Measurements from ENCODE around the gene DNAAF5. TPM values are rescaled to one million over a fixed set of nuclear protein-coding genes. Genes with fewer than 3 reads are reported as not detected.

DNAAF5 gene
- polyA plus RNA-seq, 1 experiment, result 27.0 TPM

DNA sequence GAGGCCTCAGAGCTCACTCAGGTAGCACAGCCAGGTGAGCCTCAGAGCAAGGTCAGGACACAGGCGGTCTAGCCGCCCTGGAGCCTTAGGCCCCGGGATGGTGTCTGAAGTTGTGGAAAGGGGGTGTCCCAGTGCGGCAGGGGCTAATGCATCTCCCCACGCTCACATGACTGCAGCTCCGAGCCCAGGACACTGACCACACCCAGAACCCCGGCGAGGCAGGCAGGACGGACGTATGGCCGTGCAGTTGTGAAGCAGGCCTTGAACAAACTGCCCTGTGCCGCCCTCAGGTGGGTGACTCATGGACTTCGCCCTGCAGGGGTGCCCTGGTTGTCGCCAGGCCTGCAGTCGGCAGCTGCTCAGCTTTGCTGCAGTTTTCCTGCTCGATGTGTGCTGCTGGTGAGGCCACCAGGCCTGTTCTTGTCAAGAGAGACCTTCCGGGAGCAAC lies 5.6 kb downstream of the DNAAF5 start:
- POLR2A ChIA-PET, result no interaction called here
- peaks cover 11% of the 10 kb centered on the region; the same call in 1 of the 2 replicates for H3K36me3 ChIP-seq (ENCODE audit: control insufficient read depth, insufficient read depth, low read length)

DNA sequence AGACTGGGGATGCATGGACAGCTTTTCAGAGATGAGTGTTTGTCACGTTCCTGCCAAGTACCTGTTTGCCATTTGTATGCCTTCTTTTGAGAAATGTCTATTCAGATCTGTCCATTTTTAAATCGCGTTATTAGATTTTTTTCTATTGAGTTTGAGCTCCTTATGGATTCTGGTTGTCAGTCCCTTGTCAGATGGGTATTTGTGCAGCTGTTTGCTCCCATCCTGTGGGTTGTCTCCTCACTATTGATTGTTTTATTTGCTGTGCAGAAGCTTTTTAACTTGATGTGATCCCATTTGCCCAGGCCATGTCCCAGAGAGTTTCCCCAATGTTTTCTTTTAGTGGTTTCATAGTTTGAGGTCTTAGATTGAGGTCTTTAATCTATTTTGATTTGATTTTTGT lies 6.1 kb downstream of the DNAAF5 start:
- no peak for DNase-seq (ENCODE audit: low read depth)
- Histone ChIP-seq H3K4me3 (ENCODE audit: low read depth, low read length) (no peak overlapping the region), H3K36me3 (ENCODE audit: control insufficient read depth, insufficient read depth, low read length) (peaks cover 11% of the 10 kb centered on the region; the same call in 1 of the 2 replicates), H3K27me3 (ENCODE audit: control insufficient read depth, insufficient read depth, low read length) (no peaks in the 10 kb centered on the region)
- ChIA-PET POLR2A (no interaction called here), CTCF (no interaction called here)
- TF ChIP-seq, protein P1, sequence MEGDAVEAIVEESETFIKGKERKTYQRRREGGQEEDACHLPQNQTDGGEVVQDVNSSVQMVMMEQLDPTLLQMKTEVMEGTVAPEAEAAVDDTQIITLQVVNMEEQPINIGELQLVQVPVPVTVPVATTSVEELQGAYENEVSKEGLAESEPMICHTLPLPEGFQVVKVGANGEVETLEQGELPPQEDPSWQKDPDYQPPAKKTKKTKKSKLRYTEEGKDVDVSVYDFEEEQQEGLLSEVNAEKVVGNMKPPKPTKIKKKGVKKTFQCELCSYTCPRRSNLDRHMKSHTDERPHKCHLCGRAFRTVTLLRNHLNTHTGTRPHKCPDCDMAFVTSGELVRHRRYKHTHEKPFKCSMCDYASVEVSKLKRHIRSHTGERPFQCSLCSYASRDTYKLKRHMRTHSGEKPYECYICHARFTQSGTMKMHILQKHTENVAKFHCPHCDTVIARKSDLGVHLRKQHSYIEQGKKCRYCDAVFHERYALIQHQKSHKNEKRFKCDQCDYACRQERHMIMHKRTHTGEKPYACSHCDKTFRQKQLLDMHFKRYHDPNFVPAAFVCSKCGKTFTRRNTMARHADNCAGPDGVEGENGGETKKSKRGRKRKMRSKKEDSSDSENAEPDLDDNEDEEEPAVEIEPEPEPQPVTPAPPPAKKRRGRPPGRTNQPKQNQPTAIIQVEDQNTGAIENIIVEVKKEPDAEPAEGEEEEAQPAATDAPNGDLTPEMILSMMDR (IDR thresholded peaks at IDR 0.05; ENCODE audit: insufficient read depth, low read depth, low read length), result no peak

More for the DNA sequence above, 5.6 kb downstream of the DNAAF5 start:
- DNase-seq (ENCODE audit: low read depth), result no peak
- Histone ChIP-seq H3K27me3 (ENCODE audit: control insufficient read depth, insufficient read depth, low read length) (no peaks in the 10 kb centered on the region), H3K4me3 (ENCODE audit: low read depth, low read length) (no peak overlapping the region)
- CTCF ChIA-PET, result no interaction called here
- TF ChIP-seq, protein P1 (IDR thresholded peaks at IDR 0.05; ENCODE audit: insufficient read depth, low read depth, low read length), result no peak

DNA sequence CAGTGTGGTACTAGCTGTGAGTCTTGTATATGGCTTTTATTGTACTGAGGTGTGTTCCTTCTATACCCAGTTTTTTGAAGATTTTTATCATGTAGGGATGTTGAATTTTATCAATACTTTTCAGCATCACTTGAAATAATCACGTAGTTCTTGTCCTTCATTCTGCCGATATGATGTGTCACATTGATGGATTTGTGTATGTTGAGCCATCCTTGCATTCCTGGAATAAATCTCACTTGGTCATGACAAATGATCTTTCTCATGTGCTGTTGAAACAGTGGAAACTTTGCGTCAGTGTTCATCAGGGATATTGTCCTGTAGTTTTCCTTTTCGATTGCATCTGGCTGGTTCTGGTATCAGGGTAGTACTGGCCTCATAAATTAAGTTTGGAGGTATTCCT lies 7.7 kb downstream of the DNAAF5 start:
- ChIA-PET POLR2A (no interaction called here), CTCF (interaction anchor here (1.4 kb wide), 1 partner anchor 52 kb away, joined by 4 read pairs; no protein-coding TSS in a partner anchor)
- Histone ChIP-seq H3K4me3 (ENCODE audit: low read depth, low read length) (no peak overlapping the region), H3K27me3 (ENCODE audit: control insufficient read depth, insufficient read depth, low read length) (no peaks in the 10 kb centered on the region), H3K36me3 (ENCODE audit: control insufficient read depth, insufficient read depth, low read length) (peaks cover 12% of the 10 kb centered on the region; the same call in 1 of the 2 replicates)
- DNase-seq (ENCODE audit: low read depth), result no peak
- TF ChIP-seq, protein P1 (IDR thresholded peaks at IDR 0.05; ENCODE audit: insufficient read depth, low read depth, low read length), result no peak

DNA sequence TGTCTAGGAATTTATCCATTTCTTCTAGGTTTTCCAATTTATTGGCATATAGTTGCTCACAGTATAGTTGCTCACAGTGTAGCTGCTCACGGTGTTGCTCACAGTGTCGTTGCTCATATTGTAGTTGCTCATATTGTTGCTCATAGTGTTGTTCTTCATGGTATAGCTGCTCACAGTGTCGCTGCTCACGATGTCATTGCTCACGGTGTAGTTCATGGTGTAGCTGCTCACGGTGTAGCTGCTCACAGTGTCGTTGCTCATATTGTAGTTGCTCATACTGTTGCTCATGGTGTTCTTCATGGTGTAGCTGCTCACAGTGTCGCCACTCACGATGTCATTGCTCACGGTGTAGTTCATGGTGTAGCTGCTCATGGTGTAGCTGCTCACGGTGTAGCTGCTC lies 8.3 kb downstream of the DNAAF5 start:
- Histone ChIP-seq H3K27me3 (ENCODE audit: control insufficient read depth, insufficient read depth, low read length) (no peaks in the 10 kb centered on the region), H3K4me3 (ENCODE audit: low read depth, low read length) (no peak overlapping the region), H3K36me3 (ENCODE audit: control insufficient read depth, insufficient read depth, low read length) (peaks cover 13% of the 10 kb centered on the region)
- CTCF ChIA-PET, result interaction anchor here (1.4 kb wide), 1 partner anchor 52 kb away, joined by 4 read pairs; no protein-coding TSS in a partner anchor
- TF ChIP-seq, protein P1 (IDR thresholded peaks at IDR 0.05; ENCODE audit: insufficient read depth, low read depth, low read length), result no peak
- no peak for DNase-seq (ENCODE audit: low read depth)
- POLR2A ChIA-PET, result no interaction called here

DNA sequence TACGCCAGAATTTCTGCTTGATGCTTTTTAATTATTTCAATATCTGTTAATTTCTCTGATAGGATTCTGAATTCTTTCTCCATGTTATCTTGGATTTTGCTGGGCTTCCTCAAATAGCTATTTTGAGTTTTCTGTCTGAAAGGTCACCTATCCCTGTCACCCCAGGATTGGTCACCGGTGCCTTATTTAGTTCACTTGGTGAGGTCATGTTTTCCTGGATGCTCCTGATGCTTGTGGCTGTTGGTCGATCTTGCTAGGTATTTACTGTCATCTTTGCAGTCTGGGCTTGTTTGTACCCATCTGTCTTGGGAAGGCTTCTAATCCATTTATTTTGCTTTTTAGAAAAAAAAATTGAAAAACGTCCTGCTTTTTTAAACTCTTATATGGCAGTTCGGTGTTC lies 11.7 kb downstream of the DNAAF5 start:
- Histone ChIP-seq H3K27me3 (ENCODE audit: control insufficient read depth, insufficient read depth, low read length) (no peaks in the 10 kb centered on the region), H3K36me3 (ENCODE audit: control insufficient read depth, insufficient read depth, low read length) (peaks cover 13% of the 10 kb centered on the region), H3K4me3 (ENCODE audit: low read depth, low read length) (no peak overlapping the region)
- TF ChIP-seq, protein P1 (IDR thresholded peaks at IDR 0.05; ENCODE audit: insufficient read depth, low read depth, low read length), result no peak
- CTCF ChIA-PET, result no interaction called here
- no peak for DNase-seq (ENCODE audit: low read depth)
- POLR2A ChIA-PET, result no interaction called here

Measured in BJ (cell line).